Breast epithelium (tissue), 4 donors: ENCODE results near the gene IL32. TPM values are rescaled to one million over a fixed set of nuclear protein-coding genes. Genes with fewer than 3 reads are reported as not detected.

Source experiments
- DNase-seq, 2 donors: peaks; one replicate each; pipeline ENCODE4 v3.0.0-alpha.2; 2019; ENCODE audit warnings: low spot score in 2 of 2
- H3K27ac ChIP-seq, 2 donors: fragments of 200-600 bp; sonication (generic) in 1 of 2; one replicate each; pipeline ENCODE4 v1.5.1; 2016 to 2019; ENCODE audit warnings: mild to moderate bottlenecking in 1 of 2
- H3K27me3 ChIP-seq, 2 donors: fragments of 200-600 bp; sonication (generic) in 1 of 2; one replicate each; pipeline versions ENCODE4 v1.5.1 to v1.6.0; 2017 to 2019; ENCODE audit warnings: control low read depth in 1 of 2, mild to moderate bottlenecking in 1 of 2
- H3K36me3 ChIP-seq: fragments of 200-600 bp; one replicate; pipeline ENCODE4 v1.5.1; 2019
- H3K4me1 ChIP-seq, 2 donors: fragments of 200-600 bp; sonication (generic); one replicate each; pipeline ENCODE4 v1.5.1; 2016 to 2019; ENCODE audit warnings: control low read depth in 1 of 2
- H3K4me3 ChIP-seq, 3 donors: fragments of 200-600 bp; sonication (generic); 1 replicate in 2 of 3; 2 replicates in 1 of 3; pipeline ENCODE4 v1.5.1; 2016 to 2019; ENCODE audit warnings: mild to moderate bottlenecking in 3 of 3, moderate library complexity in 2 of 3
- H3K9me3 ChIP-seq, 2 donors: fragments of 200-600 bp; sonication (generic) in 1 of 2; one replicate each; pipeline ENCODE4 v1.5.1; 2016 to 2019; ENCODE audit warnings: control low read depth in 1 of 2
- CTCF ChIP-seq, 3 donors: fragments of 450-650 bp; IDR thresholded peaks; one replicate each; pipeline ENCODE4 v1.5.1; 2016 to 2017; ENCODE audit warnings: antibody characterized with exemption in 3 of 3, mild to moderate bottlenecking in 3 of 3, moderate library complexity in 3 of 3
- POLR2A ChIP-seq: fragments of 450-650 bp; IDR thresholded peaks from one replicate; pipeline ENCODE4 v1.6.1; 2016; ENCODE audit warnings: antibody characterized with exemption, mild to moderate bottlenecking, moderate library complexity
- POLR2AphosphoS5 ChIP-seq, 3 donors: sonication (generic); formaldehyde crosslinking; IDR thresholded peaks; one replicate each; pipeline ENCODE4 v1.6.1; 2017; ENCODE audit warnings: antibody characterized with exemption in 3 of 3
- intact Hi-C: fragments of 100-400 bp; cut with DNase I; formaldehyde crosslinking; loops from one replicate; pipeline ENCODE4 v1.15.1; 2023; ENCODE audit warnings: low total_unique reads
- total RNA-seq, 3 donors: library from RNA; depleted of rRNA; stranded (reverse); fragments of >200 nt; gene quantifications; one replicate each; pipeline ENCODE4 v1.1.0, GENCODE V29; 2016

Gene IL32
- total RNA-seq, 3 donors from 2014 or later: 9.1 to 17.0 (median 12.0) TPM

- H3K36me3 ChIP-seq: no peaks in the 10 kb centered on the region
- no peak for TF ChIP-seq POLR2AphosphoS5 (IDR thresholded peaks at IDR 0.05)
- no peak for TF ChIP-seq POLR2A
- no peak for TF ChIP-seq CTCF (IDR thresholded peaks at IDR 0.05)
- no peaks in the 10 kb centered on the region for H3K9me3 ChIP-seq
- H3K4me1 ChIP-seq: no peaks in the 10 kb centered on the region
- intact Hi-C loops: loop anchor here (10.0 kb wide), 1 partner anchor 107 kb away; no protein-coding TSS in a partner anchor
- H3K4me3 ChIP-seq: peak overlapping the region in 2 of 3 donors; percentile 75 to 89
- H3K27ac ChIP-seq: no peak overlapping the region
- H3K27me3 ChIP-seq: no peaks in the 10 kb centered on the region
- DNase-seq: no peak
These were observed 8.0 kb upstream of the IL32 start for GRCh38 chr16:3057181-3058138.

- H3K27ac ChIP-seq: peak overlapping the region; percentile 75 to 80
- H3K36me3 ChIP-seq: no peaks in the 10 kb centered on the region
- intact Hi-C loops: loop anchor here (10.0 kb wide), 1 partner anchor 106 kb away; no protein-coding TSS in a partner anchor
- DNase-seq: peak; percentile 51 to 68
- H3K4me1 ChIP-seq: no peaks in the 10 kb centered on the region
- H3K4me3 ChIP-seq: peak overlapping the region; percentile 70 to 89 (median 75)
- no peak for TF ChIP-seq POLR2AphosphoS5 (IDR thresholded peaks at IDR 0.05)
- no peak for TF ChIP-seq POLR2A
- no peak for TF ChIP-seq CTCF (IDR thresholded peaks at IDR 0.05)
- H3K9me3 ChIP-seq: no peaks in the 10 kb centered on the region
- no peaks in the 10 kb centered on the region for H3K27me3 ChIP-seq
These were observed 7.1 kb upstream of the IL32 start for GRCh38 chr16:3058139-3059030.

GRCh38 chr16:3059041-3059722, 6.3 kb upstream of the IL32 start:
- intact Hi-C loops: loop anchor here (10.0 kb wide), 1 partner anchor 106 kb away; no protein-coding TSS in a partner anchor
- TF ChIP-seq POLR2A (no peak), CTCF (IDR thresholded peaks at IDR 0.05) (peak; percentile 55 to 97 (median 83)), POLR2AphosphoS5 (IDR thresholded peaks at IDR 0.05) (peak; percentile 49 to 69 (median 58))
- peak; percentile 77 to 83 for DNase-seq

GRCh38 chr16:3059723-3060242, 5.7 kb upstream of the IL32 start:
- intact Hi-C loops: loop anchor here (10.0 kb wide), 1 partner anchor 105 kb away; no protein-coding TSS in a partner anchor
- no peaks in the 10 kb centered on the region for H3K36me3 ChIP-seq
- H3K27ac ChIP-seq: peak overlapping the region; percentile 75 to 80
- H3K9me3 ChIP-seq: no peaks in the 10 kb centered on the region
- no peaks in the 10 kb centered on the region for H3K4me1 ChIP-seq
- no peaks in the 10 kb centered on the region for H3K27me3 ChIP-seq
- TF ChIP-seq POLR2A: no peak
- TF ChIP-seq CTCF (IDR thresholded peaks at IDR 0.05): no peak
- no peak for TF ChIP-seq POLR2AphosphoS5 (IDR thresholded peaks at IDR 0.05)
- H3K4me3 ChIP-seq: peak overlapping the region; percentile 70 to 89 (median 75)
- no peak for DNase-seq

More at GRCh38 chr16:3059041-3059722, 6.3 kb upstream of the IL32 start:
- Histone ChIP-seq H3K27me3 (no peaks in the 10 kb centered on the region), H3K27ac (peak overlapping the region; percentile 75 to 80), H3K4me1 (no peaks in the 10 kb centered on the region), H3K9me3 (no peaks in the 10 kb centered on the region), H3K36me3 (no peaks in the 10 kb centered on the region), H3K4me3 (peak overlapping the region; percentile 70 to 89 (median 75))
